ENCODE data around the gene ELMOD3. TPM values are rescaled to one million over a fixed set of nuclear protein-coding genes. Genes with fewer than 3 reads are reported as not detected.

The ELMOD3 gene
- total and polyA plus RNA-seq, 9 of the 15 experiments (the other 6 are each of a cell fraction or from before 2014, with no cell fraction given) = 2.7 to 18.7 (median 11.6) TPM

DNA sequence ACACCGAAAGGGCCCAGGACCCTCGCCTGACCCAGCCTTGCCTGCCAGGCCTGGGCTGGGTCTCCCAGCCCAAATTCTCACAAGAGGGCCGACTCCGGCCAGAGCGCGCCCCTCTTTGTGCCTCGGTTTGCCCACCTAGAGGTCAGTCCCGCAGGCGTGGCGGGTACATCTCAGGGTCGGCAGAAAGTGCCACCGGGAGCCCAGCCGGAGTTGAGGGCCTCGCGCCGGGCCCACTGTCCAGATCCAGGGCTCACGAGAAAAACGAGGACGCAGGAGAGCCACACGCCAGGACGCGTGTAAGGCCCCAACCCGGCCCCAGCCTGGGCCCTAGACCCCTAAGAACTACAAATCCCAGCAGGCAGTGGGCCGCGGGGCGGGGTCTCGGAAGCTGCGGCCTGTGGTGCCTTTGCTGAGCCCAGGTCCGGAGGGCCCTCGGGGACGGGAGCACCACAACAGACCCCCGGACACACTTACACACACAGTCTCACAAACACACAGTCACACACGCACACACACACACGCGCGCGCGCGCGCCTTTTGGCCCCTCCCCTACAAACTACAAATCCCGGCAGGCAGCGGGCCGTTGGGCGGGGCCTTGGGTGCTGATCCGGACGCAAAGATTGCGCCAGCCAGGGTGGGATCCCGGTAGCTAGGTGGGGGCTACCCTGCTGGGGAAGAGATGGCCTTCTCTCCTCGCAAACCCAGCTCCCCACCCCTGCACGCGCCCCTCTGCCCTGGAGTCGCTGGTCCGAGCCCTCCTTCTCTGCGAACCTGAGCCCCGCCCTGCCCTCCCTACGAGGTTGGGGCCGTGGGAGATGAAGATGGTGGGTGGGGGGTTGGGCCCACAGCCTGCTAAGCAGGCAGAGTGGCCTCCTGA lies 63.8 kb downstream of the ELMOD3 start, which contains the start of gene SH2D6 (continued):
- TF ChIP-seq NELFE (IDR thresholded peaks at IDR 0.05; ENCODE audit: insufficient read depth, insufficient read length) = no peak
- peak; percentile 31; the same call in 1 of the 2 replicates for TF ChIP-seq PTRF (tag; IDR thresholded peaks at IDR 0.05)
- TF ChIP-seq NFE2L1 (tag; IDR thresholded peaks at IDR 0.05; ENCODE audit: borderline replicate concordance, low read depth) = no peak
- TF ChIP-seq SNAPC5 (CRISPR knock-in tag; IDR thresholded peaks at IDR 0.05) = no peak
- no peak for TF ChIP-seq ZHX1 (conservative IDR thresholded peaks at IDR 0.05; ENCODE audit: low read length)
- TF ChIP-seq, protein P1, sequence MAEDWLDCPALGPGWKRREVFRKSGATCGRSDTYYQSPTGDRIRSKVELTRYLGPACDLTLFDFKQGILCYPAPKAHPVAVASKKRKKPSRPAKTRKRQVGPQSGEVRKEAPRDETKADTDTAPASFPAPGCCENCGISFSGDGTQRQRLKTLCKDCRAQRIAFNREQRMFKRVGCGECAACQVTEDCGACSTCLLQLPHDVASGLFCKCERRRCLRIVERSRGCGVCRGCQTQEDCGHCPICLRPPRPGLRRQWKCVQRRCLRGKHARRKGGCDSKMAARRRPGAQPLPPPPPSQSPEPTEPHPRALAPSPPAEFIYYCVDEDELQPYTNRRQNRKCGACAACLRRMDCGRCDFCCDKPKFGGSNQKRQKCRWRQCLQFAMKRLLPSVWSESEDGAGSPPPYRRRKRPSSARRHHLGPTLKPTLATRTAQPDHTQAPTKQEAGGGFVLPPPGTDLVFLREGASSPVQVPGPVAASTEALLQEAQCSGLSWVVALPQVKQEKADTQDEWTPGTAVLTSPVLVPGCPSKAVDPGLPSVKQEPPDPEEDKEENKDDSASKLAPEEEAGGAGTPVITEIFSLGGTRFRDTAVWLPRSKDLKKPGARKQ (CRISPR knock-in tag; IDR thresholded peaks at IDR 0.05) = no peak
- TF ChIP-seq BDP1 (IDR thresholded peaks at IDR 0.05; ENCODE audit: insufficient read depth, insufficient read length) = no peak
- TF ChIP-seq ZNF197 (CRISPR knock-in tag; IDR thresholded peaks at IDR 0.05; ENCODE audit: low read depth) = peak; percentile 81; the same call in 1 of the 2 replicates
- TF ChIP-seq BRD9 (IDR thresholded peaks at IDR 0.05; ENCODE audit: low read depth, partially characterized antibody) = peak; percentile 40
- TF ChIP-seq ZNF217 (CRISPR knock-in tag; IDR thresholded peaks at IDR 0.05) = 0 out of 2 replicates have a peak, but pooled peaks have one; percentile 31
- no peak for TF ChIP-seq ARID2 (IDR thresholded peaks at IDR 0.05)
- TF ChIP-seq BMI1 (IDR thresholded peaks at IDR 0.05; ENCODE audit: low read length) = no peak
- peak; percentile 89 for TF ChIP-seq HDAC8 (tag; IDR thresholded peaks at IDR 0.05)
- no peak for TF ChIP-seq NFE2 (IDR thresholded peaks at IDR 0.05; ENCODE audit: low read depth)
- TF ChIP-seq MCM2 (IDR thresholded peaks at IDR 0.05; ENCODE audit: low read depth) = no peak
- TF ChIP-seq, protein P2, sequence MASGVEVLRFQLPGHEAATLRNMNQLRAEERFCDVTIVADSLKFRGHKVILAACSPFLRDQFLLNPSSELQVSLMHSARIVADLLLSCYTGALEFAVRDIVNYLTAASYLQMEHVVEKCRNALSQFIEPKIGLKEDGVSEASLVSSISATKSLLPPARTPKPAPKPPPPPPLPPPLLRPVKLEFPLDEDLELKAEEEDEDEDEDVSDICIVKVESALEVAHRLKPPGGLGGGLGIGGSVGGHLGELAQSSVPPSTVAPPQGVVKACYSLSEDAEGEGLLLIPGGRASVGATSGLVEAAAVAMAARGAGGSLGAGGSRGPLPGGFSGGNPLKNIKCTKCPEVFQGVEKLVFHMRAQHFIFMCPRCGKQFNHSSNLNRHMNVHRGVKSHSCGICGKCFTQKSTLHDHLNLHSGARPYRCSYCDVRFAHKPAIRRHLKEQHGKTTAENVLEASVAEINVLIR (CRISPR knock-in tag; IDR thresholded peaks at IDR 0.05) = peak; percentile 18; the same call in 1 of the 2 replicates
- TF ChIP-seq ZNF668 (CRISPR knock-in tag; IDR thresholded peaks at IDR 0.05) = peak; percentile 73; the same call in 1 of the 2 replicates
- TF ChIP-seq WHSC1 (IDR thresholded peaks at IDR 0.05; ENCODE audit: low read length) = no peak
- TF ChIP-seq CREM (IDR thresholded peaks at IDR 0.05; ENCODE audit: low read depth) = peak; percentile 57
- TF ChIP-seq ZNF785 (CRISPR knock-in tag; IDR thresholded peaks at IDR 0.05) = no peak
- TF ChIP-seq LEF1 (IDR thresholded peaks at IDR 0.05) = no peak
- TF ChIP-seq MYC (IDR thresholded peaks at IDR 0.05; ENCODE audit: low read depth, low read length) = peak; percentile 96
- TF ChIP-seq MYC (CRISPR knock-in tag; IDR thresholded peaks at IDR 0.05; ENCODE audit: borderline replicate concordance, low read depth) = peak; percentile 90

Measured in K562 (cell line).